ENCODE measurements around the gene CNTNAP4.

Gene CNTNAP4

GRCh38 chr16:76373998-76374397 is 96.8 kb downstream of the CNTNAP4 start:
- no peak for TF ChIP-seq FOXA1 (IDR thresholded peaks at IDR 0.05)
- no peak for TF ChIP-seq FOXK2 (IDR thresholded peaks at IDR 0.05)
- no peak for TF ChIP-seq FOXM1 (IDR thresholded peaks at IDR 0.05; ENCODE audit: borderline replicate concordance)
- no peak for TF ChIP-seq NFRKB (IDR thresholded peaks at IDR 0.05)
- TF ChIP-seq BHLHE40 (IDR thresholded peaks at IDR 0.05; ENCODE audit: borderline replicate concordance), result no peak
- no peak for TF ChIP-seq SP1 (IDR thresholded peaks at IDR 0.05)
- TF ChIP-seq PKNOX1 (IDR thresholded peaks at IDR 0.05), result no peak
- TF ChIP-seq L3MBTL2 (conservative IDR thresholded peaks at IDR 0.05), result no peak
- no peak for TF ChIP-seq SUZ12 (IDR thresholded peaks at IDR 0.05)
- no peak for TF ChIP-seq ARNT (IDR thresholded peaks at IDR 0.05)
- TF ChIP-seq ZNF384 (IDR thresholded peaks at IDR 0.05), result no peak
- TF ChIP-seq LEF1 (IDR thresholded peaks at IDR 0.05; ENCODE audit: borderline replicate concordance), result no peak
- TF ChIP-seq HDGF (IDR thresholded peaks at IDR 0.05; ENCODE audit: borderline replicate concordance), result no peak
- no peak for TF ChIP-seq TARDBP (IDR thresholded peaks at IDR 0.05)
- no peak for DNase-seq (ENCODE audit: extremely low spot score)
- CTCF ChIA-PET, result no interaction called here
- POLR2A ChIA-PET, result no interaction called here

GRCh38 chr16:76376988-76377387 is 99.8 kb downstream of the CNTNAP4 start:
- ChIA-PET POLR2A (no interaction called here), CTCF (no interaction called here)
- TF ChIP-seq LEF1 (IDR thresholded peaks at IDR 0.05; ENCODE audit: borderline replicate concordance), result no peak
- no peak for TF ChIP-seq ELF4 (IDR thresholded peaks at IDR 0.05)
- TF ChIP-seq SP1 (IDR thresholded peaks at IDR 0.05), result no peak
- TF ChIP-seq NFRKB (IDR thresholded peaks at IDR 0.05), result no peak
- TF ChIP-seq SUZ12 (IDR thresholded peaks at IDR 0.05), result no peak
- no peak for TF ChIP-seq FOXA1 (IDR thresholded peaks at IDR 0.05)
- no peak for TF ChIP-seq FOXK2 (IDR thresholded peaks at IDR 0.05)
- no peak for TF ChIP-seq TARDBP (IDR thresholded peaks at IDR 0.05)
- no peak for TF ChIP-seq ARNT (IDR thresholded peaks at IDR 0.05)
- no peak for TF ChIP-seq L3MBTL2 (conservative IDR thresholded peaks at IDR 0.05)
- TF ChIP-seq ZNF384 (IDR thresholded peaks at IDR 0.05), result no peak
- no peak for TF ChIP-seq PKNOX1 (IDR thresholded peaks at IDR 0.05)
- no peak for TF ChIP-seq FOXM1 (IDR thresholded peaks at IDR 0.05; ENCODE audit: borderline replicate concordance)
- no peak for DNase-seq (ENCODE audit: extremely low spot score)

GRCh38 chr16:76378020-76378419 is 100.8 kb downstream of the CNTNAP4 start:
- DNase-seq (ENCODE audit: extremely low spot score), result no peak
- TF ChIP-seq L3MBTL2 (conservative IDR thresholded peaks at IDR 0.05) (no peak), LEF1 (IDR thresholded peaks at IDR 0.05; ENCODE audit: borderline replicate concordance) (no peak), PKNOX1 (IDR thresholded peaks at IDR 0.05) (no peak), TARDBP (IDR thresholded peaks at IDR 0.05) (no peak), ZNF384 (IDR thresholded peaks at IDR 0.05) (no peak), FOXM1 (IDR thresholded peaks at IDR 0.05; ENCODE audit: borderline replicate concordance) (no peak), ARNT (IDR thresholded peaks at IDR 0.05) (no peak), CTBP1 (IDR thresholded peaks at IDR 0.05; ENCODE audit: borderline replicate concordance) (no peak), BHLHE40 (IDR thresholded peaks at IDR 0.05; ENCODE audit: borderline replicate concordance) (no peak), SP1 (IDR thresholded peaks at IDR 0.05) (no peak), HDGF (IDR thresholded peaks at IDR 0.05; ENCODE audit: borderline replicate concordance) (no peak), ELF4 (IDR thresholded peaks at IDR 0.05) (no peak), FOXA1 (IDR thresholded peaks at IDR 0.05) (no peak), FOXK2 (IDR thresholded peaks at IDR 0.05) (no peak), NFRKB (IDR thresholded peaks at IDR 0.05) (no peak), SUZ12 (IDR thresholded peaks at IDR 0.05) (no peak)
- POLR2A ChIA-PET, result no interaction called here
- CTCF ChIA-PET, result no interaction called here

- DNase-seq (ENCODE audit: extremely low spot score), result no peak
- ChIA-PET POLR2A (no interaction called here), CTCF (no interaction called here)
- TF ChIP-seq FOXM1 (IDR thresholded peaks at IDR 0.05; ENCODE audit: borderline replicate concordance) (no peak), ZNF384 (IDR thresholded peaks at IDR 0.05) (no peak), LEF1 (IDR thresholded peaks at IDR 0.05; ENCODE audit: borderline replicate concordance) (no peak), PKNOX1 (IDR thresholded peaks at IDR 0.05) (no peak), ELF4 (IDR thresholded peaks at IDR 0.05) (no peak), FOXA1 (IDR thresholded peaks at IDR 0.05) (no peak), NFRKB (IDR thresholded peaks at IDR 0.05) (no peak), BHLHE40 (IDR thresholded peaks at IDR 0.05; ENCODE audit: borderline replicate concordance) (no peak), ARNT (IDR thresholded peaks at IDR 0.05) (no peak), FOXK2 (IDR thresholded peaks at IDR 0.05) (no peak), L3MBTL2 (conservative IDR thresholded peaks at IDR 0.05) (no peak), HDGF (IDR thresholded peaks at IDR 0.05; ENCODE audit: borderline replicate concordance) (no peak), SUZ12 (IDR thresholded peaks at IDR 0.05) (no peak), TARDBP (IDR thresholded peaks at IDR 0.05) (no peak), CTBP1 (IDR thresholded peaks at IDR 0.05; ENCODE audit: borderline replicate concordance) (no peak), SP1 (IDR thresholded peaks at IDR 0.05) (no peak)
Observed at GRCh38 chr16:76381096-76381495, 103.9 kb downstream of the CNTNAP4 start.

GRCh38 chr16:76385601-76386230 is 108.5 kb downstream of the CNTNAP4 start:
- ChIA-PET POLR2A (no interaction called here), CTCF (no interaction called here)
- TF ChIP-seq FOXA1 (IDR thresholded peaks at IDR 0.05), result no peak
- TF ChIP-seq PKNOX1 (IDR thresholded peaks at IDR 0.05), result no peak
- TF ChIP-seq HDGF (IDR thresholded peaks at IDR 0.05; ENCODE audit: borderline replicate concordance), result no peak
- no peak for TF ChIP-seq TARDBP (IDR thresholded peaks at IDR 0.05)
- TF ChIP-seq LEF1 (IDR thresholded peaks at IDR 0.05; ENCODE audit: borderline replicate concordance), result no peak
- no peak for TF ChIP-seq FOXM1 (IDR thresholded peaks at IDR 0.05; ENCODE audit: borderline replicate concordance)
- no peak for TF ChIP-seq BHLHE40 (IDR thresholded peaks at IDR 0.05; ENCODE audit: borderline replicate concordance)
- no peak for TF ChIP-seq NFRKB (IDR thresholded peaks at IDR 0.05)
- TF ChIP-seq L3MBTL2 (conservative IDR thresholded peaks at IDR 0.05), result no peak
- no peak for DNase-seq (ENCODE audit: extremely low spot score)
